HEK293T (cell line): ENCODE measurements around the gene OGDH.

Source experiments
- ARNT ChIP-seq: fragments of 450-650 bp; IDR thresholded peaks from 2 replicates; pipeline ENCODE4 v1.6.1; 2017; ENCODE audit warnings: mild to moderate bottlenecking
- BHLHE40 ChIP-seq: fragments of 450-650 bp; IDR thresholded peaks from 2 replicates; pipeline ENCODE4 v1.6.1; 2016; ENCODE audit warnings: mild to moderate bottlenecking, moderate library complexity, borderline replicate concordance
- CTBP1 ChIP-seq: fragments of 450-650 bp; IDR thresholded peaks from 2 replicates; pipeline ENCODE4 v1.6.1; 2016; ENCODE audit warnings: borderline replicate concordance
- ELF4 ChIP-seq: fragments of 450-650 bp; IDR thresholded peaks from 2 replicates; pipeline ENCODE4 v1.6.1; 2017; ENCODE audit warnings: antibody characterized with exemption
- FOXA1 ChIP-seq: fragments of 450-650 bp; IDR thresholded peaks from 2 replicates; pipeline ENCODE4 v1.6.1; 2016; ENCODE audit warnings: mild to moderate bottlenecking
- FOXK2 ChIP-seq: fragments of 450-650 bp; IDR thresholded peaks from 2 replicates; pipeline ENCODE4 v1.6.1; 2016; ENCODE audit warnings: mild to moderate bottlenecking
- FOXM1 ChIP-seq: fragments of 450-650 bp; IDR thresholded peaks from 2 replicates; pipeline ENCODE4 v1.6.1; 2017; ENCODE audit warnings: mild to moderate bottlenecking, borderline replicate concordance
- HDGF ChIP-seq: fragments of 450-650 bp; IDR thresholded peaks from 2 replicates; pipeline ENCODE4 v1.6.1; 2017; ENCODE audit warnings: antibody characterized with exemption, borderline replicate concordance
- LEF1 ChIP-seq: fragments of 450-650 bp; IDR thresholded peaks from 2 replicates; pipeline ENCODE4 v1.6.1; 2017; ENCODE audit warnings: mild to moderate bottlenecking, borderline replicate concordance
- NFRKB ChIP-seq: fragments of 450-650 bp; IDR thresholded peaks from 2 replicates; pipeline ENCODE4 v1.6.1; 2016; ENCODE audit warnings: mild to moderate bottlenecking, moderate library complexity
- SP1 ChIP-seq: fragments of 450-650 bp; IDR thresholded peaks from 2 replicates; pipeline ENCODE4 v1.6.1; 2017
- SUZ12 ChIP-seq: fragments of 450-650 bp; IDR thresholded peaks from 2 replicates; pipeline ENCODE4 v1.6.1; 2016; ENCODE audit warnings: mild to moderate bottlenecking
- ZNF384 ChIP-seq: fragments of 450-650 bp; IDR thresholded peaks from 2 replicates; pipeline ENCODE4 v1.6.1; 2016
- TF ChIP-seq, protein P1 (sequence below): fragments of 450-650 bp; IDR thresholded peaks from 2 replicates; pipeline ENCODE4 v1.6.1; 2016

DNA sequence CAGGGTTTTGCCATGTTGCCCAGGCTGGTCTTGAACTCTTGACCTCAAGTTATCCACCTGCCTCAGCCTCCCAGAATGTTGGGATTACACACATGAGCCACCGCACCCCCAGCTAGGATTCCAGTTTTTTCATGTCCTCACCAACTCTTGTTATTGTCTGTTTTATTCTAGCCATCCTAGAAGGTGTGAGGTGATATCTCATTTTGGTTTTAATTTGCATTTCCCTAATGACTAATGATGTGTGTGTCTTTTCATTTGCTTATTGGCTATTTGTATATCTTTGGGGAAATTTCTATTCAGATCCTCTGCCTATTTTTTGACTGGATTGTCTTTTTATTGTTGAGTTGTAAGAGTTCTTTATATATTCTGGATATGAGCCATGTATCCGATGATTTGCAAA, 83.0 kb downstream of the OGDH start:
- TF ChIP-seq FOXA1: no peak
- no peak for TF ChIP-seq ARNT
- TF ChIP-seq BHLHE40: no peak
- no peak for TF ChIP-seq FOXM1
- TF ChIP-seq ZNF384: no peak
- TF ChIP-seq CTBP1: no peak
- TF ChIP-seq HDGF: no peak
- no peak for TF ChIP-seq LEF1
- TF ChIP-seq ELF4: no peak
- TF ChIP-seq NFRKB: no peak
- TF ChIP-seq SP1: no peak
- no peak for TF ChIP-seq FOXK2
- TF ChIP-seq, protein P1, sequence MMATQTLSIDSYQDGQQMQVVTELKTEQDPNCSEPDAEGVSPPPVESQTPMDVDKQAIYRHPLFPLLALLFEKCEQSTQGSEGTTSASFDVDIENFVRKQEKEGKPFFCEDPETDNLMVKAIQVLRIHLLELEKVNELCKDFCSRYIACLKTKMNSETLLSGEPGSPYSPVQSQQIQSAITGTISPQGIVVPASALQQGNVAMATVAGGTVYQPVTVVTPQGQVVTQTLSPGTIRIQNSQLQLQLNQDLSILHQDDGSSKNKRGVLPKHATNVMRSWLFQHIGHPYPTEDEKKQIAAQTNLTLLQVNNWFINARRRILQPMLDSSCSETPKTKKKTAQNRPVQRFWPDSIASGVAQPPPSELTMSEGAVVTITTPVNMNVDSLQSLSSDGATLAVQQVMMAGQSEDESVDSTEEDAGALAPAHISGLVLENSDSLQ: no peak
- no peak for TF ChIP-seq SUZ12
